ENCODE measurements around the gene TDRD12.
"Not testable (repeated sequence)": the region's sequence is repeated elsewhere in the genome, so short reads cannot be mapped to it uniquely, and the experiment has no call there.

TDRD12 gene

DNA sequence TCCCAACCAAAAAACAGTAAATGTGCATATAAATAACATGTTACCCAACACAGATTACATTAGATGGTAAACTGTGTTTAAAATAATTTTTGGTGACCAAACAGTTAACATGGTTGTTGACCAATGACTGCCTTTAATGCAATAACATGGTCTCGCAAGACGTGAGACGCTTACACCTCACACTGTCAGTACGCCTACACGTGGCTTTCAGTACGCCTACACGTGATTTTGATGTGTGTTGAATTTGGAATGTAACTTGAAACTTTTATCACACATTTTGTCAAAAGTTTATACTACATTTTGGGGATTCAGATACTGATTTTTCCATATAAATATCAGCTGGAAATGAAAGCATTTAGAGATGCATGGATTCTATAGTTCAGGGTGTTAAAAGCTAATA is 118.0 kb downstream of the TDRD12 start:
- DNase-seq (ENCODE audit: low spot score) = no peak
- TF ChIP-seq, protein P1, sequence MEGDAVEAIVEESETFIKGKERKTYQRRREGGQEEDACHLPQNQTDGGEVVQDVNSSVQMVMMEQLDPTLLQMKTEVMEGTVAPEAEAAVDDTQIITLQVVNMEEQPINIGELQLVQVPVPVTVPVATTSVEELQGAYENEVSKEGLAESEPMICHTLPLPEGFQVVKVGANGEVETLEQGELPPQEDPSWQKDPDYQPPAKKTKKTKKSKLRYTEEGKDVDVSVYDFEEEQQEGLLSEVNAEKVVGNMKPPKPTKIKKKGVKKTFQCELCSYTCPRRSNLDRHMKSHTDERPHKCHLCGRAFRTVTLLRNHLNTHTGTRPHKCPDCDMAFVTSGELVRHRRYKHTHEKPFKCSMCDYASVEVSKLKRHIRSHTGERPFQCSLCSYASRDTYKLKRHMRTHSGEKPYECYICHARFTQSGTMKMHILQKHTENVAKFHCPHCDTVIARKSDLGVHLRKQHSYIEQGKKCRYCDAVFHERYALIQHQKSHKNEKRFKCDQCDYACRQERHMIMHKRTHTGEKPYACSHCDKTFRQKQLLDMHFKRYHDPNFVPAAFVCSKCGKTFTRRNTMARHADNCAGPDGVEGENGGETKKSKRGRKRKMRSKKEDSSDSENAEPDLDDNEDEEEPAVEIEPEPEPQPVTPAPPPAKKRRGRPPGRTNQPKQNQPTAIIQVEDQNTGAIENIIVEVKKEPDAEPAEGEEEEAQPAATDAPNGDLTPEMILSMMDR (IDR thresholded peaks at IDR 0.05; ENCODE audit: extremely low read depth, missing control alignments) = no peak

DNA sequence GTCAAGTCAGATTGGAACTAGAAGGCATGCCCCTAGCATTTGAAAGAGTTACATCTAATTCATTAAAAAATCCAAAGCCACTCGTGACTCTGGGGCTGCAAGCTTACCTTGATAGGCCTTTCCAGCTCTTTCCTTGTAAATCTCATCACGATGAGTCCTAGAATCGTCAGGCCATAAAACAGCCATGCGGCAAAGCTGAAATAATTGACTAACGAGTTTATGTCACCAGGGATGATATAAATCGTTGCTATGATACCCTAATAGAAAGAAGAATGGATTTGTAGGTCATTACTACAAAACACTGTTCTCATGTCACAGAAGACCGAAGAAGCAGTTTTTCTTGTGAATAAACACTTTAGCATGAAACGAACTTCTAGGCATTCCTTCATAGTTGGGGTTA is 122.5 kb downstream of the TDRD12 start:
- TF ChIP-seq, protein P1 (IDR thresholded peaks at IDR 0.05; ENCODE audit: extremely low read depth, missing control alignments) = no peak

GRCh38 chr19:32843716-32844245 is 124.2 kb downstream of the TDRD12 start:
- DNase-seq (ENCODE audit: low spot score) = no peak
- TF ChIP-seq, protein P1 (IDR thresholded peaks at IDR 0.05; ENCODE audit: extremely low read depth, missing control alignments) = no peak

More for the DNA sequence above, 122.5 kb downstream of the TDRD12 start:
- DNase-seq (ENCODE audit: low spot score) = no peak

- DNase-seq (ENCODE audit: low spot score) = not testable (repeated sequence)
These were observed 128.5 kb downstream of the TDRD12 start for GRCh38 chr19:32848035-32848434.

GRCh38 chr19:32852216-32852615 is 132.6 kb downstream of the TDRD12 start:
- TF ChIP-seq, protein P1 (IDR thresholded peaks at IDR 0.05; ENCODE audit: extremely low read depth, missing control alignments) = no peak
- DNase-seq (ENCODE audit: low spot score) = no peak

DNA sequence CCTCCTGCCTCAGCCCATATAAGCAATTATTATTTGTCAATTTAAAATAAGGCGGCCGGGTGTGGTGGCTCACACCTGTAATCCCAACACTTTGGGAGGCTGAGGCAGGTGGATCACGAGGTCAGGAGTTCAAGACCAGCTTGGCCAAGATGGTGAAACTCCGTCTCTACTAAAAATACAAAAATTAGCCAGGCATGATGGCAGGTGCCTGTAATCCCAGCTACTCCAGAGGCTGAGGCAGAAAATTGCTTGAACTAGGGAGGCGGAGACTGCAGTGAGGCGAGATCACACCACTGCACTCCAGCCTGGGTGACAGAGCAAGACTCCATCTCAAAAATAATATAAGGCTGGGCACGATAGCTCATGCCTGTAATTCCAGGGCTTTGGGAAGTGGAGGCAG is 137.3 kb downstream of the TDRD12 start:
- not testable (repeated sequence) for DNase-seq (ENCODE audit: low spot score)

DNA sequence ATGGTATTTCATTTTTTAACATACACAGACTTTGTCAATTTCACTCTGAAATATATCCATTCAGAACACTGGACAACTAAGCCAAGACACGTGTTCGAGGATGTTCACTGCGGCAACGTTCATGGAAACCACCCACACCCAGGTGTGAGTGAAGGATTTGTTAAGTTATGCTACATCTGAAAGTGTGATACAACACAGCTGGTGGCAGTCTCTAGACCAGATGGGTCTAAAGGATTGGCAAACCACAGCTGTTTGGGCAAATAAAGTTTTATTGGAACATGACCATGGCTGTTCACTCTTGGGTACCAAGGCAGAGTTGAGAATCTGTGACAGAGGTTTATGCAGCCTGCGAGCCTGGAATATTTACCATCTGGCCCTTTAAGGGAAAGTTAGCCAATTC is 138.0 kb downstream of the TDRD12 start:
- TF ChIP-seq, protein P1 (IDR thresholded peaks at IDR 0.05; ENCODE audit: extremely low read depth, missing control alignments) = no peak
- no peak for DNase-seq (ENCODE audit: low spot score)

DNA sequence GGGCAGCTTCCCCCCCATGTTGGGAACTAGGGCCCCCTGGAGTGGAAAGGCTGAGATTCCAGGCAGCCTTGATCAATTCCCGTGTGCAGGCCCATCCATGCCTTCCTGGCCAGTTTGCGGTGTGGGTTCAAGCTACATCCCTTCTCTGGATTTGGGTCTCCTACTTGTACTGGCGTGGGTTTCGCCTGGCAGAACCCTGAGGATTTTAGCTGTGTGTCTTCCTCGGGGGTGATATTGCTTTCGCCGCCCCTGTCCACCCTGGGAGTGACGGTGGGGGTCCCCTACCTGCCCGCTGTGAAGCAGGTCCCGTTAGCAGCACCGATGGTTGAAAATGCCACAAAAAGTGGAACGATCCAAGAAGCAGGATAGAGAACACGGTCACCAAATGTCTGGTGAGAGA is 138.6 kb downstream of the TDRD12 start:
- TF ChIP-seq, protein P1 (IDR thresholded peaks at IDR 0.05; ENCODE audit: extremely low read depth, missing control alignments) = no peak
- DNase-seq (ENCODE audit: low spot score) = no peak

All from GM20000 (cell line).